ENCODE data around the gene HSP90B1.

DNA sequence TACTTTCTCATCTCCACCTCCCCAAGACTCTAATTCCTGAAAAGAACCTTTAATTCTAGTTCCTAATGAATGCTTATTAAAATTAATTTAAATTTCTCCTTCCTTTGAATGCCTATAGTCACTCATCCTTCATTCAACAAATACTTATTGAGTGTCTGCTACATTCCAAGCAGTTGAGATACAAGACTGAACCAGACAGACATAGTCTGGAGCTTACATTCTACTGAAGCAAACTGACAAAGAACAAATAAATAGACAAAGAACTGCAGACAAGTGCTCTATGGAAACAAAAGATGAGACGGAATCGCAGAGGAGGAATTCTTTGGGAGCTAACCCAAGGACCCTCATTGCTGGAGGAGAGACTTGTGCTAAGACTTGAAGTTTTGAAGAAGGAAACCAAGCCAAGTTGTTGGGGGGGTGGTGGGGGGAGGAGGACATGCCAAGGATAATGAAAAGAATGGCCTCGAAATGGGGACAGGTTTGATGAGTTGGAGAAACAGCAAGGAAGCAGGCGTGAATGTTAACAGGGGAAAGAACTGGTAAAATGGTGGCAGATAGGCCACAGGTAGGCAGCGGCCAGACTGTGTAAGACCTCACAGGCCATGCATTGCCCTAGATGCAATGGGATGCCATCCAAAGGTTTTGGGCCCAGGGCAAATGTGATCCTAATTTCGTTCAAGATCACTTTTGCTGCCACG is 25.8 kb downstream of the HSP90B1 start:
- TF ChIP-seq, protein P1, sequence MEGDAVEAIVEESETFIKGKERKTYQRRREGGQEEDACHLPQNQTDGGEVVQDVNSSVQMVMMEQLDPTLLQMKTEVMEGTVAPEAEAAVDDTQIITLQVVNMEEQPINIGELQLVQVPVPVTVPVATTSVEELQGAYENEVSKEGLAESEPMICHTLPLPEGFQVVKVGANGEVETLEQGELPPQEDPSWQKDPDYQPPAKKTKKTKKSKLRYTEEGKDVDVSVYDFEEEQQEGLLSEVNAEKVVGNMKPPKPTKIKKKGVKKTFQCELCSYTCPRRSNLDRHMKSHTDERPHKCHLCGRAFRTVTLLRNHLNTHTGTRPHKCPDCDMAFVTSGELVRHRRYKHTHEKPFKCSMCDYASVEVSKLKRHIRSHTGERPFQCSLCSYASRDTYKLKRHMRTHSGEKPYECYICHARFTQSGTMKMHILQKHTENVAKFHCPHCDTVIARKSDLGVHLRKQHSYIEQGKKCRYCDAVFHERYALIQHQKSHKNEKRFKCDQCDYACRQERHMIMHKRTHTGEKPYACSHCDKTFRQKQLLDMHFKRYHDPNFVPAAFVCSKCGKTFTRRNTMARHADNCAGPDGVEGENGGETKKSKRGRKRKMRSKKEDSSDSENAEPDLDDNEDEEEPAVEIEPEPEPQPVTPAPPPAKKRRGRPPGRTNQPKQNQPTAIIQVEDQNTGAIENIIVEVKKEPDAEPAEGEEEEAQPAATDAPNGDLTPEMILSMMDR (IDR thresholded peaks at IDR 0.05; ENCODE audit: insufficient read depth, low read depth, low read length), result no peak
- no peak for TF ChIP-seq EZH2 (IDR thresholded peaks at IDR 0.05; ENCODE audit: insufficient read depth, low read length)
